Skeletal muscle tissue (tissue), 4 donors: ENCODE measurements around the gene OTOL1. TPM values are rescaled to one million over a fixed set of nuclear protein-coding genes. Genes with fewer than 3 reads are reported as not detected.
"Not testable (repeated sequence)": the region's sequence is repeated elsewhere in the genome, so short reads cannot be mapped to it uniquely, and the experiment has no call there.

Source experiments
- H3K27ac ChIP-seq: one replicate; pipeline ENCODE4 v1.7.0; 2013; ENCODE audit warnings: mild to moderate bottlenecking, low read depth, low read length, inconsistent platforms
- H3K27me3 ChIP-seq, 3 donors: one replicate each; pipeline ENCODE4 v1.7.0; 2013; ENCODE audit warnings: low read length in 3 of 3; ENCODE audit not compliant: control insufficient read depth in 3 of 3, insufficient read depth in 3 of 3
- H3K36me3 ChIP-seq, 3 donors: one replicate each; pipeline ENCODE4 v1.7.0; 2013; ENCODE audit warnings: low read length in 3 of 3; ENCODE audit not compliant: control insufficient read depth in 3 of 3, insufficient read depth in 3 of 3
- H3K4me1 ChIP-seq, 3 donors: one replicate each; pipeline ENCODE4 v1.7.0; 2013; ENCODE audit warnings: low read length in 3 of 3, mild to moderate bottlenecking in 3 of 3; ENCODE audit not compliant: control insufficient read depth in 3 of 3, insufficient read depth in 3 of 3
- H3K4me3 ChIP-seq, 3 donors: one replicate each; pipeline ENCODE4 v1.7.0; 2013; ENCODE audit warnings: low read length in 3 of 3
- H3K9ac ChIP-seq, 3 donors: one replicate each; pipeline ENCODE4 v1.7.0; 2013; ENCODE audit warnings: low read length in 3 of 3, mild to moderate bottlenecking in 3 of 3, moderate library complexity in 2 of 3, low read depth in 1 of 3
- H3K9me3 ChIP-seq, 3 donors: one replicate each; pipeline ENCODE4 v1.7.0; 2013; ENCODE audit warnings: low read length in 3 of 3; ENCODE audit not compliant: control insufficient read depth in 3 of 3
- total RNA-seq: library from RNA; depleted of rRNA; stranded (reverse); fragments of >200 nt; gene quantifications from one replicate; pipeline ENCODE4 v1.2.3, GENCODE V29; 2014
- donor health status: Osteomylitis.

OTOL1 gene
- total RNA-seq, 1 donor from 2014 or later, result not detected

DNA sequence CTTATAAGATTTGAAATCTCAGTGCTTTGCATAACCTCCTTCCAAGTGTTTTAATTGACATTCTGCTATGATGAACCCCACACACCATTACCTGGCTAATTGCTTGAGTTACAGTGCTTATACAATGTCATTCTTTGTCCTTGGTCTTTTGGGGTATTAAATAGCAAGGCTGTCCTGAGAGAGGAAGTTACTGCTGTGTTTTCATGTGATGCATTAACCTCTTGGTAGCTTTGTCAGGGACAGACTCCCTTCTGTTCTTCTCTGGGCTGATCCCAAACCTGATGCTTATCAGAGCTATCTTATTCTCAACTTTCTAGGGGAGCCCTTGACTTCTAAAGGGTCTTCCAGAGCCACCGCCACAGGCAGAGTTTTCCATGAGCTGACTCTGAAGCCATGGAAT is 12.4 kb upstream of the OTOL1 start:
- Histone ChIP-seq H3K36me3 (no peaks in the 10 kb centered on the region), H3K27ac (no peak overlapping the region), H3K9ac (no peak overlapping the region), H3K4me1 (no peaks in the 10 kb centered on the region), H3K9me3 (no peaks in the 10 kb centered on the region), H3K4me3 (no peak overlapping the region), H3K27me3 (no peaks in the 10 kb centered on the region)

GRCh38 chr3:161488284-161488683 is 8.3 kb upstream of the OTOL1 start:
- H3K9me3 ChIP-seq, H3K27ac ChIP-seq, H3K27me3 ChIP-seq, H3K4me3 ChIP-seq, H3K4me1 ChIP-seq, H3K9ac ChIP-seq, H3K36me3 ChIP-seq: not testable (repeated sequence)

- Histone ChIP-seq H3K9ac (no peak overlapping the region), H3K4me1 (no peaks in the 10 kb centered on the region), H3K27ac (no peak overlapping the region), H3K4me3 (no peak overlapping the region), H3K9me3 (no peaks in the 10 kb centered on the region), H3K27me3 (no peaks in the 10 kb centered on the region), H3K36me3 (no peaks in the 10 kb centered on the region)
Measured at GRCh38 chr3:161489395-161489794, 7.2 kb upstream of the OTOL1 start.

DNA sequence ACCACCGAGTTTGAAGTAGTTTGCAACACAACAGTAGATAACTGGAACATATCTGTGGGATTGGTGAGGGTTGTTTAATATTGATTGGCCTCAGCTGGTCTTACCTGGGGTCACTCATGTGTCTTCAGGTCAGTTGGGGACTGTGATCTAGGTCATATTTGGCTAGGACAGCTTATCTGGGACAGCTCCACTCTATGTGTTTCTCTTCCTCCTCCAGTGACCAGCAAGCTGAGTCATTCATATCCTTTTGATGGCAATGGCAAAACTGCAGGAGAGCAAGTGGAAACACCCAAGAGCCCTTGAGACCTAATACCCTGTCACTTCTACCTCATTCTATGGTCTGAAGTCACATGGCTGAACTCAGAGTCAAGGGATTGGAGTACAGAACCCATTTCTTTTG is 5.8 kb upstream of the OTOL1 start:
- not testable (repeated sequence) for H3K9me3 ChIP-seq, H3K27ac ChIP-seq

GRCh38 chr3:161498259-161498921 is 1.8 kb downstream of the OTOL1 start:
- no peaks in the 10 kb centered on the region for H3K27me3 ChIP-seq
- H3K36me3 ChIP-seq, result no peaks in the 10 kb centered on the region
- no peak overlapping the region for H3K4me3 ChIP-seq
- H3K4me1 ChIP-seq, result no peaks in the 10 kb centered on the region
- peaks cover 0 to 2% (median 0%) of the 10 kb centered on the region in 3 donors for H3K9me3 ChIP-seq
- H3K9ac ChIP-seq, result no peak overlapping the region
- no peak overlapping the region for H3K27ac ChIP-seq

More for the DNA sequence above, 5.8 kb upstream of the OTOL1 start:
- H3K27me3 ChIP-seq, H3K4me1 ChIP-seq, H3K9ac ChIP-seq, H3K4me3 ChIP-seq, H3K36me3 ChIP-seq: not testable (repeated sequence)

- Histone ChIP-seq H3K9ac (no peak overlapping the region), H3K9me3 (peaks cover 0 to 2% (median 0%) of the 10 kb centered on the region in 3 donors), H3K36me3 (no peaks in the 10 kb centered on the region), H3K4me3 (no peak overlapping the region), H3K4me1 (no peaks in the 10 kb centered on the region), H3K27ac (no peak overlapping the region), H3K27me3 (no peaks in the 10 kb centered on the region)
Measured at GRCh38 chr3:161500068-161500796, 3.6 kb downstream of the OTOL1 start.

- H3K27me3 ChIP-seq, result no peaks in the 10 kb centered on the region
- no peaks in the 10 kb centered on the region for H3K9me3 ChIP-seq
- H3K4me3 ChIP-seq, result no peak overlapping the region
- H3K36me3 ChIP-seq, result no peaks in the 10 kb centered on the region
- no peaks in the 10 kb centered on the region for H3K4me1 ChIP-seq
- H3K27ac ChIP-seq, result no peak overlapping the region
- no peak overlapping the region for H3K9ac ChIP-seq
Measured at GRCh38 chr3:161503271-161503670, 6.7 kb downstream of the OTOL1 start.

GRCh38 chr3:161508852-161509477 is 12.4 kb downstream of the OTOL1 start:
- H3K4me3 ChIP-seq, result no peak overlapping the region
- H3K36me3 ChIP-seq, result no peaks in the 10 kb centered on the region
- no peak overlapping the region for H3K9ac ChIP-seq
- H3K27ac ChIP-seq, result no peak overlapping the region
- no peaks in the 10 kb centered on the region for H3K9me3 ChIP-seq
- no peaks in the 10 kb centered on the region for H3K27me3 ChIP-seq
- no peaks in the 10 kb centered on the region for H3K4me1 ChIP-seq

- H3K27ac ChIP-seq, result no peak overlapping the region
- H3K27me3 ChIP-seq, result no peaks in the 10 kb centered on the region
- H3K4me1 ChIP-seq, result no peaks in the 10 kb centered on the region
- no peaks in the 10 kb centered on the region for H3K36me3 ChIP-seq
- no peak overlapping the region for H3K4me3 ChIP-seq
- no peaks in the 10 kb centered on the region for H3K9me3 ChIP-seq
- no peak overlapping the region for H3K9ac ChIP-seq
Measured at GRCh38 chr3:161510510-161511260, 14.1 kb downstream of the OTOL1 start.

GRCh38 chr3:161523916-161524315 is 27.3 kb downstream of the OTOL1 start:
- no peak overlapping the region for H3K27ac ChIP-seq
- no peaks in the 10 kb centered on the region for H3K36me3 ChIP-seq
- no peaks in the 10 kb centered on the region for H3K27me3 ChIP-seq
- H3K9me3 ChIP-seq, result no peaks in the 10 kb centered on the region
- H3K4me1 ChIP-seq, result no peaks in the 10 kb centered on the region
- H3K4me3 ChIP-seq, result no peak overlapping the region
- no peak overlapping the region for H3K9ac ChIP-seq
